ENCODE measurements around the gene R3HCC1L. TPM values are rescaled to one million over a fixed set of nuclear protein-coding genes. Genes with fewer than 3 reads are reported as not detected.

R3HCC1L gene
- total RNA-seq, 1 donor from 2014 or later = 13.7 TPM

GRCh38 chr10:98163941-98164340 lies 29.5 kb downstream of the R3HCC1L start:
- no peak for TF ChIP-seq CTCF (IDR thresholded peaks at IDR 0.05)
- H3K4me3 ChIP-seq = no peak overlapping the region
- peaks cover 45% of the 10 kb centered on the region for H3K36me3 ChIP-seq
- H3K27ac ChIP-seq = no peak overlapping the region
- intact Hi-C loops (cut with DNase I) = no loop called here
- no peaks in the 10 kb centered on the region for H3K4me1 ChIP-seq
- no peak for ATAC-seq
- no peaks in the 10 kb centered on the region for H3K27me3 ChIP-seq
- DNase-seq = no peak
- no peaks in the 10 kb centered on the region for H3K9me3 ChIP-seq

GRCh38 chr10:98167191-98167590 lies 32.7 kb downstream of the R3HCC1L start:
- Histone ChIP-seq H3K27me3 (no peaks in the 10 kb centered on the region), H3K4me3 (no peak overlapping the region), H3K36me3 (peaks cover 45% of the 10 kb centered on the region), H3K9me3 (no peaks in the 10 kb centered on the region), H3K27ac (no peak overlapping the region), H3K4me1 (no peaks in the 10 kb centered on the region)
- intact Hi-C loops (cut with DNase I) = no loop called here
- DNase-seq = no peak
- no peak for TF ChIP-seq CTCF (IDR thresholded peaks at IDR 0.05)
- ATAC-seq = no peak

- Histone ChIP-seq H3K27me3 (no peaks in the 10 kb centered on the region), H3K36me3 (peaks cover 40% of the 10 kb centered on the region), H3K4me3 (no peak overlapping the region), H3K9me3 (no peaks in the 10 kb centered on the region), H3K4me1 (no peaks in the 10 kb centered on the region), H3K27ac (no peak overlapping the region)
- ATAC-seq = no peak
- TF ChIP-seq CTCF (IDR thresholded peaks at IDR 0.05) = no peak
- no peak for DNase-seq
- intact Hi-C loops (cut with DNase I) = no loop called here
These were observed 33.7 kb downstream of the R3HCC1L start for GRCh38 chr10:98168147-98168546.

GRCh38 chr10:98168766-98169165 lies 34.3 kb downstream of the R3HCC1L start:
- no peak overlapping the region for H3K4me3 ChIP-seq
- H3K4me1 ChIP-seq = no peaks in the 10 kb centered on the region
- H3K27me3 ChIP-seq = no peaks in the 10 kb centered on the region
- ATAC-seq (no peak), DNase-seq (no peak)
- intact Hi-C loops (cut with DNase I) = no loop called here
- H3K9me3 ChIP-seq = no peaks in the 10 kb centered on the region
- no peak overlapping the region for H3K27ac ChIP-seq
- H3K36me3 ChIP-seq = peaks cover 33% of the 10 kb centered on the region
- no peak for TF ChIP-seq CTCF (IDR thresholded peaks at IDR 0.05)

- TF ChIP-seq CTCF (IDR thresholded peaks at IDR 0.05) = no peak
- ATAC-seq = no peak
- no peaks in the 10 kb centered on the region for H3K9me3 ChIP-seq
- H3K4me3 ChIP-seq = no peak overlapping the region
- H3K36me3 ChIP-seq = peaks cover 29% of the 10 kb centered on the region
- no peak for DNase-seq
- H3K4me1 ChIP-seq = no peaks in the 10 kb centered on the region
- H3K27me3 ChIP-seq = no peaks in the 10 kb centered on the region
- intact Hi-C loops (cut with DNase I) = no loop called here
- H3K27ac ChIP-seq = no peak overlapping the region
These were observed 34.9 kb downstream of the R3HCC1L start for GRCh38 chr10:98169379-98169778.
